GM19467 (cell line): Measurements from ENCODE around the gene CBX8.
"Not testable (repeated sequence)": the region's sequence is repeated elsewhere in the genome, so short reads cannot be mapped to it uniquely, and the experiment has no call there.

Experiments
- ATAC-seq: cut with Tn5 transposase; IDR thresholded peaks from one replicate; pipeline ENCODE4 v1.9.1; 2021; ENCODE audit warnings: mild to moderate bottlenecking, moderate library complexity; ENCODE audit not compliant: unreplicated experiment

Gene CBX8

DNA sequence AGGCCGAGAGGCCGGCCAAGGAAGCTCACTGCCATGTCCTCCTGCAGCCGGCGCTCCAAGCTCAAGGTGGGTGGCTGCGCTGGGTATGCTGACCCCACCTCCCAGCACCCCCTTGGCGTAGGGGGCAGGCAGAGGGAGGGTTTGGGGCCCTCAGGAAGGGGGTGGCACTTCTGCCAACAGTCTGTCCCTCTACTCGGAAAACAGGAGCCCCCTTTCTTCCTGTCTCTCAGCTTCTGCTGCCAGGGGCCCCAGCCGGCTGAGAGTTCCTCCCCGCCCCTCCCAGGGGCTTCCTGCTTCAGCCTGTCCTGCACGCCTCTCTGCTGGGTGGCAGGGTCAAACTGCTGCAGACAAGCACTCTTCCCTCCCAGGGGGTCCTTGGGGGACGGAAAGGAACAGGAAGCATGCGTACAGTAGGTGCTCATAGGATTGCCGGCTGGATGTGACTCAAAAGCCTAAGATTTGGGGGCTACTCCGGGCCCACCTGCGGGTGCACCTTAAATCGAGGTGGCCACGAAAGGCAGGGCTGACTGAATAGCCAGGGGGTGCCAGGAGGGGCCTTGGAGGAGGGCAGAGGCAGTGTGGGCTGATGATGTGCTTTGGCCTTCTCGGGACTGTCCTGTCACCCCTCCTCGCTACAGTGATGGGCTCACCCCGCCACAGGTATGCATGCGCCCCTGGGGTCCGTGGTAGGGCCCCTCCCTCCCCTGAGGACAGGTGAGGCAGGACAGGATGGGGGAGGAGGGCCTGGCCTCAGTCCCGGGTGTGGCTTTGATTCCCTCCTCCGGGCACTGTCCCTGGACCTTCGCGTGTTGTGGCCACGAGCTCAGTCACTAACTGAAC is 14.9 kb downstream of the CBX8 start:
- no peak for ATAC-seq

DNA sequence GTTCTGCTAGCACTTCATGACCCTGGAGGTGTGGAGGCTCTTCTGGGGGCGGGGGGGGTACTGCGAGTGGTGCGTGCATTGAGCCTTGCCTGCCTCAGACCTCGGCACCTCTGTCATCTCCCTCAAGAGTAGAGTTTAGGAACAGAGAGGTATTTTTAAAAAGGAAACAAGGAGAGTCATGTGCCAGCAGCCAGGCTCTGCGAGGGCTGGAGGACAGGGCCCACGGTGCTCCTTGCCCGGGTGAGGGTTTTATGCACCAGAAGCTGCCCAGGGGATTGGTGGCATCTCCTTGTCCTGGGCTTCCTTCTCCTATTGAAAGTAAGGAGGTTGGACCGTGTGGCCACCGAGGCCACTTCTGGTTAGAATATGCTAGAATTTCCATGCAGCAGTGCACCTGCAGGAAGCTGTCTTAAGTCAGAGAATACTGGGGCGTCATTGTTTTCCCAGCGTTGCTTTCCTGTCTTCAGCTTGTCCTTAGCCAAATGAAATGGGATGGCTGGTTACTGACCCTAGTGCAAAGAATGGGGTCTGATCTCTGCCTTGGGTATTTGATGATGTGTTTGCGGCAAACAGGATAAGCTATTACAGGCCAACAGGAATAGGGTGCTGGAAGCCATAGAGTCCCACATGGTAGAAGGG is 15.7 kb downstream of the CBX8 start:
- ATAC-seq, result no peak

DNA sequence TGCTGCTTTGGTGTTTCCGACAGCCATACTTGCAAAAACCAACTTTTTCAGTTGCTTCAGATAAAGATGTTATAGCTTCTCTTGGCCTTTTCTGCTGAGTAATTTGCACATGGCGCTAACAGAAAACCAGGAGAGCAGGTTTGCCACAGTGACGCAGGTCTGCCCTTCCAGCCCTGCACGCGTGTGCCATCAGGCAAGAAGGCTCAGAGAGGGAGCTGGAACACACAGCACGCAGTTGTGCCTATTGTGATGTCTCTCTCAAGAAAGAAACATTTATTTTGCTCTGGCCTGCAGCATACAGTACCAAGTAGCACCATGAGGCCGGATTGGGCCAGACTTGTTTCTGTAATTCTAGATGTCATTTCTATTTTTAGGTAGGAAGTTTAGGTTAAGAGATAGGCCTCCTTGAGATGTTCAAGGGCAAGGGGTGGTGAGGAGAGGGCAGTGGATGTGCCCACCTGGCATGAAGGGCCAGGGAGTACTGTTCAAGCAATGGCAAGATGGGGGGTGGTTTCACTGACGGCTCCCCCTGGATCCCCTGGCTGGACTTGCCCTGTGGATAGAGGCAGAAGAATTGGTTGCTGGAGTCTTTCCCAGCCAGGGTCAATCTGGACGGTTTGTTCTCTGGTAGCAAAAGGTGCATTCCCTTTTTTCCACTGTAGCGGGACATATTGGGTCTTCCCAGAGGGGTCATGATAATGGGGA is 17.1 kb downstream of the CBX8 start:
- no peak for ATAC-seq

DNA sequence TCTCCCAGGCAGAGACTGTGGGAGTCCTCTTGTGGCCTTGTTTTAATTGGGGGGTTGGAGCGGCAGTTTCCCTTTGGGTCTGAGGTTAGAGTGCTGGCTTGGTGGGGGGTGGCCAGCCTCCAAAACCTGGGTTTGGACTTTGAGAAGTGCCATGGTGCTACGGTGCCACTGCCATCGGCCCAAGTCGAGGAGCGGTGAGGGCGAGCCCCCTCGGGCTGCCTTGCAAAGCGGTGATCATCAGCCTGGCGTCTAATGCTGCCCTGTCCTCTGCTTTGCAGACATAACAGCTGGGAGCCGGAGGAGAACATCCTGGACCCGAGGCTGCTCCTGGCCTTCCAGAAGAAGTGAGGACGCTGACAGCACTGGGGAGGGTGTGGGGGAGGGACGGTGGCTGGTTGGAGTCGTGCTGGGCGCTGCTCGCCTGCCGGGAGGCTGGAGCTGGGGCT is 17.8 kb downstream of the CBX8 start:
- ATAC-seq, result no peak

DNA sequence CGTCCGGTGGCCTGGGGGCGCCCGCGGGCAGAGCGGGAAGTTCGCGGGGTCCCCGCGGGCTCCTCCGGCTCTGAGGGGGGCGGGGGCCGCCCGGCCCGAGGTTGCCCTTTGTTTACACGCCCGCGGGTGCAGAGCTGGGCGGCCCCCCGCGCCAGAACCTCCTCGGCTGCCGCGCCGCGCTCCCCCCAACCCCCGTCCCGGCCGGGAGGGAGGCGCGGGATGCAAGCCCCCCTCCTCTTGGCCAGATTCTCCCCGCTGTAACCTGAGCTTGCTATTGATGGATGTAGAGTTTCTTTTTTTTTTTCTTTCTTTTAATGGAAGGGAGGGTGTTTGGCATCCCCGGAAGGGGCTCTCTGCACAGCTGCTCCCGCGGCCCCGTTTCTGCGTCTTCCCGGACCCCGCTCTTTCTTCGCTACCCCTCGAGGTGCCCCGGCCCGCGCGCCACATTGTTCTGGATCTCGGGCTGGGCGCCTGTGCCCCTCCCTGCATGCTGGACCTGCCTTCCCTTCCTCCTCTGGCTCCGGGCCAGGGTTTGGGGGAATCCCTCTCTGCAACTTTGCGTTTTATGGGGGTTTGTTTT is 18.3 kb downstream of the CBX8 start:
- no peak for ATAC-seq

DNA sequence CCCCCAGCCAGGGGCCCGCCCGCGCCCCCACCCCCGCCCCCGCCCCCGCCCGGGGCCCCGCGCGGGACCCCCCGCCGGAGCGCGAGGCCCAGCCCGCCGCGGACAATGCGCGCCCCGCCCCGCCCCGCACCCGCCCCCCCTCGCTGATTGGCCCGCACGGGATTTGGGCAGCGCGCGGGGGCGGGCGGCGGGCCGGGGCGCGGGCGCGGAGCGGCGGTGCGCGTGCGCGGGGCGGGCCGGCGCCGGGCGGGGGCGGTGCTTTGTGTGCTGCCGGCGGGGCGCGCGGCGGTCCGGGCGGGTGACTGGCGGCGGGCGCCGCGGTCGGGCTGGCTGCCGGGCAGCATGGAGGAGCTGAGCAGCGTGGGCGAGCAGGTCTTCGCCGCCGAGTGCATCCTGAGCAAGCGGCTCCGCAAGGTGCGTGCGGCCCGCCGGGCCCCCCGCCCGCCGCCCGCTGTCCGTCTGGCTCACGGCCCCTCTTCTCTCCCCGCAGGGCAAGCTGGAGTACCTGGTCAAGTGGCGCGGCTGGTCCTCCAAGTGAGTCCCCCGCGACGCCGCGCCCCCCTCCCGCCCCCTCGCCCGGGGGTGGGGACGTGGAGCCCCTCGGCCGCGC is 18.9 kb downstream of the CBX8 start, which contains the start of gene CBX2:
TSS of gene CBX2 (plus strand) at position 255 of the 610 bp plus-strand sequence. CDS start at position 343, 88 bp downstream.
- no peak for ATAC-seq

DNA sequence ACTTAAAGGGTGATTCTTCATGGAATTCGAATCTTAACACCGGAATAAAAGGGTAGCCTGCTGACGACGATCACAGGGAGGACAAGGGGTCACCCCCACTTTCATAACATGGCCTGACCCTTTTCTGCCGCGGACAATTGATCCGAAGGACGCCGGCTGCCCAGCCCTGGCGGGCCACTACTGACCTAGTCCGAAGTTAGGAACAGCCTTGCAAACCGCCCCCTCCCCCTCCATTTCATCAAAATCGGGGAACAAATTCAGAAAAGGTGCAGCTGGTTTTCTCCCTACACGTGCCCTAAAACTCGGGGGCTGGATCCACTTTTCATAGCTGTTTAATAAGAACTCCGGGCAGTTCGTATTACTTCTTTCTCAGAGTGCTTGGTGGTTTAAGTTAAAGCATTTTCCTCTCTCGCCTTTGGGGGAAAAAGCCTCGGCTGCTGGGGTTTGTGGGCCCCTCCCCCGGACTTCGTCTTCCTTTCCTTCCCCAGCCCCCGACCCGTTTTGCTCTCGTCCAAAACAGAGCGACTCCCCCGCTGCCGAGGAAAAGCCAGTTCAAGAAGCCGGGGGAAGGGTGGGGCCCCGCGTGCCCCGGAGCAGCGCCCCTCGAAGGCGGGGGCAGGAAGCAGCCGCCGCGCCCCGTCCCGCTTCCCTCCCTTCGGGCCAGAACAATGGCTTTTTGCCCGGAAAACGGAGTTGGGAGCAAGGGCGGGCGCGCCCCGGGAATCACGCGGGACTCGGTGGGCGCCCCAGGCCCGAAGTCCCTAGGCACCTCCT is 19.6 kb downstream of the CBX8 start:
- ATAC-seq, result no peak

DNA sequence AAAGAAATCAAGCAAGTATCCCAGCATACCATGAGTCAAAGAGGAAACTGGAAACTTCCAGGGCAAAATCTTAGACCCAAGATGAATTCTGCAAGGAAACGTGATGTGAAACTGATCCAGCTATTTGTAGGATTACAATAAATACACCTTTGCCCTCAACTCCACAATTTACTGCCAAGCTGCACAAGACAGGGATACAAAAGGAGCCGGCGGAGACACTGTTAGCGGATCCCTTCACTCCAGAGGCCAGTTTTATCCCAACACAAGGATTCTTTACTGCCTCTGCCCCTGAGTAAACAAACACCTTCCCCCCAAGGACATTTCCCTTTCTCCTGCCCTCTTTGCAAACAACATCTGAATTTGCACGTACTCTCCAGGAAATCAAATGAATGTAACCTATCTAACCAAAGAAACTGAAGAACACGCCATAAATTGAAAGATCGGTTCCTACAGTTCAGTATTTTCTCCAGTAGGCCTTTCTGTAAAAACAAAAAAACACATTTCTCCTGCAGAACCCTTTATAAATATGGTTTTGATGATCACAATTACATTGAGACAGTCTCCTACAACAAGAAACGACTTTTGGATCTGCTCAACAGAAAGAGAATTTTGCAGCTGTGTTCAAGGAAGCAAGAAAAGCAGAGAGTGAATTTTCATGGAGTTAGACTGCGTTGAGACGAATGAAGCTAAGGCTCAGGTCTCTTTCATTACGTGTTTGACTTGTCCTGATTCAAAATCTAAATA is 20.3 kb downstream of the CBX8 start:
- no peak for ATAC-seq

DNA sequence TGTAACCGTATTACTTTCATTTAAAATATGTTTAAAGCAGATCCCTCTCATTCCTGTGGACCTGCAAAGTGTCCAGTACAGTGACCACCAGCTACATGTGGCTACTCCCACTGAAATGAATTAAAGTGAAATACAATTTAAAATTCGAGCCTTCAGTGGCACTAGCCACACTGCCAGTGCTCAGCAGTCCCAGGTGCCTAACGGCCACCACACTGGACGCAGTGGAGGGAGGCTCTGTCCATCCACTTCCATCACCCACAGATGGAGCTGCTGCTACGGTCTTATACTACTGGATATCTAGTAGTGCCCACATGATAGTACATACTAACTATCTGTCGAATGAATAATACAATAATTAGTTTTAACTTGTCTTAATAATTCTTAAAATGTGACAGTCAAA is 21.2 kb downstream of the CBX8 start:
- ATAC-seq, result no peak

DNA sequence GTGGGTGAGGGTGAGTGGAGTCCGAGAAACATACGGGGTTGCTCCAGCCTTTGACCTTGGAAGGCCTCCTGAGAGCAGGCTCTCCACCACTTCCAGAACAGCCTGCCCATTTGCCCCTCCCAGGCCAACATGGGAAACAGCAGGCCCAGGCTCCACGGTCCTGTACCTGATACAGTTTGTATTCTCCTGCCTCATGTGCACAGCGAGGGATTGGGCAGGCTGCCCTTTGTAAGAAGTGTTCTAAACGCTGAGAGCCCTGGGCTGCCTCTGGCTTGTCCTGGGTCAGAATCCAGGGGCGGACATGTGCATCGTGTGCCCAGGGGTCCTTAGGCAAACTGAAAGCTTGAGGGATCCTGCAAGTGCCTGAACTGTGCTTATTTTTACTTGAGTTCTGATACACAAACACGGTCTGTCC is 22.3 kb downstream of the CBX8 start:
- no peak for ATAC-seq

DNA sequence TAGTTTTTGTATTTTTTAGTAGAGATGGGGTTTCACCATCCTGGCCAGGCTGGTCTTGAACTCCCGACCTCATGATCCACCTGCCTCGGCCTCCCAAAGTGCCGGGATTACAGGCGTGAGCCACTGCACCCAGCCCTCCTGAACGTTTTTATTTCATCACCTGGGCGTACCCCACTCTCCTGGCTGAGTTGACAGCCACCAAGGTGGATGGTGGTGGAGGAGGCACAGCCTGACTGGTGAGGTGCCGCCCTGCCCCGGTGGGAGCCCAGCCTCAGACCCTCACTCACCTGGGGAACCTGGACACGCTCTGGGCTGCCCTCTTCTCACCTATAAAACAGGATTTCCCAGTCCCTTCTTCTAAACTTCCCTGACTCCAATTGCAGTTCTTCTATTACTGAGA is 24.2 kb downstream of the CBX8 start:
- ATAC-seq, result not testable (repeated sequence)

DNA sequence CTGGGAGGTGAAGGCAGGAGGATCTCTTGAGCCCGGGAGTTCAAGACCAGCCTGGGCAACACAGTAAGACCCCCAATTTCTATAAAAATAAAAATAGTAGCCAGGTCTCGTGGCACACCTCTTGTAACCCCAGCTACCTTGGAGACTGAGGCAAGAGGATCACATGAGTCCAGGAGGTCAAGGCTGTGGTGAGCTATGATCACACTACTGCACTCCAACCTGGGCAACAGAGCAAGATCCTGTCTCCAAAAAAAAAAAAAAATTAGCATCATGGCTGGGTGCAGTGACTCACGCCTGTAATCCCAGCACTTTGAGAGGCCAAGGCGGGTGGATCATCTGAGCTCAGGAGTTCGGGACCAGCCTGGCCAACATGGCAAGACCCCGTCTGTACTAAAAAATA is 25.6 kb downstream of the CBX8 start:
- ATAC-seq, result no peak

DNA sequence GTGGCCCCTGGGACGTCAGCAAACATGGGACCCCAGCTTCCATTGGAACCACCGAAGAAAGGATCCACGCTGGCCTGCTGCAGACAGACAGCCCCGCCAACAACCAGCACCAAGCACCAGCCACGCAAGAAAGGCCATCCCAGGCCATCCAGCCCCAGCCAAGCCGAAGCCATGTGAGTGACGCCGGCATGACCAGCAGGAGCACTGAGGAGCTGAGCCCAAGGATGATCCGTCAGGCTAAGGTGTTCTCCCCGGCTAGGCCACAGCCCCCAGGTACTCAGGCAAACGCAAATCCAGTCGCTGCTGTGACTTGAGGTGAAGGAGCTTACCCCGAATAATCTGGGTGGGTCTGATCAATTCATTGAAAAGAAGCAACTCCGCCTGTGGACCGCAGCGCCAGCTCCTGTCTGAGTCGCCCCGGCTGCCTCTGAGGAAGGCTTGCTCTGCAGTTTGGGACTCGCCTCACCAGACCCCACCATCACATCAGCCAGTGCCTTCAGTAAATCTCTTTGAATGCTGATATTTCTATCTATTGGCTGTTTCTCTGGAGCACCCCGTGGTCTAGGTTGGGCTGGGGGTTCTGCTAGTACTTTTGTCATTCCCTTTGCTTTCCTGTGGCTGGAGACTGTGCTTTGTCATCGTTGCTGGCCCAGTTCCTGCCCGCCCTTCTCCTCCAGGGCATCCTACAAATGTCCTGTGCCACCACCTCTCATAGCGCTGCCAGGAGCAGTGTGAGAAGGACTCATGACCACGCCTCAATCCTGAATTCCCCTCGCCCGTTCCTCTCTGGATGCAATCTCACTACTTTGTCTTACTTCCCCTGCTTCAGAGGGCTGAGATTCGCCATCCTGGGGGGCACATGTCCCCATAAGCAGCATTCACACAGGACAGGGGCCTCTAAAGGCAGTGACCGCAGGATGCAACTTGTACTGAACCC is 27.0 kb downstream of the CBX8 start:
- no peak for ATAC-seq

DNA sequence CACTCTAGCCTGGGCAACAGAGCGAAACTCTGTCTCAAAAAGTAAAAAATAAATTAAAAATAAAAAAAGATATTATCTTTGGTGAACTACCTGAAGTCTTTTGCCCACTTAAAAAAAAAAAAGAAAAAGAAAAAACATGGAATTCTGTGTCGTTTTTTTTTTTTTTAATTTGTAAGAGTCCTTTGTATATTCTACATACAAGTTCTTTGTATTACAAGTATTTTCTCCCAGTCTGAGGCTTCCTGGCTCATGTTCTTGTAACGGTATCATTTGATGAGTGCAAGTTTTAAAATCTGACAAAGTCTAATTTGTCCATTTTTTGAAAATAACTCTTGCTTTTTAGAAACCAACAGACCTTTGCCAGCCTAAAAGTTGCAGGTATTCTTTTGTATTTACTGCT is 31.2 kb downstream of the CBX8 start:
- no peak for ATAC-seq

DNA sequence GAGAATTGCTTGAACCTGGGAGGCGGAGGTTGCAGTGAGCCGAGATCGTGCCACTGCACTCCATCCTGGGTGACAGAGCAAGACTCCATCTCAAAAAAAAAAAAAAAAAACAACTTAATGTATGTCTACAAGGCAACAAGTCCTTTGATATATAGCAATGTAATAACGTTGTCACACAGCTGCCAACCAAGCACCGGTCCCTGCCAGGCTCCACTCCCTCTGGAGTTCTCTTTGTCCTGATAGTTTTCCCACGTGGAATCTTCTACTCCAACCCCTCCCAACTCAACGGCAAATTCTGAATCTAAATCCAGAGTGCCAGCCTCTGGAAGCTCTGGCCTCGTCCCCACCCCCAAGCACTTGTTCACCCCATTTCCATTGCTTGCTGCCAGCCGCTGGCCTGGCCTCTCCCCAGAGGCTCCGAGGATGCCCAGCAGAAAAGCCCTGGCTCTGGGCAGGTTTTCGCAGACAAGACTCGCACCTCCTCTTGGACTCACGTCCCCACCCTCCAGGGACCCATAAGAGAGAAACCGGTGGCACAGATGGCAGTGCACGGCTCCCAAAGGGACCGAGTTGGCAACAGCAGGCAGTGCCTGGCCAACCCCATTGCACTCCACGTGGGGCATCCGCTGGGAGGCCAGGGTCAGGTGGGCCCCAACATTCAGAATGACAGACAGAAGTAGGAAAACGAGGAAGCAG is 34.8 kb downstream of the CBX8 start:
- no peak for ATAC-seq

DNA sequence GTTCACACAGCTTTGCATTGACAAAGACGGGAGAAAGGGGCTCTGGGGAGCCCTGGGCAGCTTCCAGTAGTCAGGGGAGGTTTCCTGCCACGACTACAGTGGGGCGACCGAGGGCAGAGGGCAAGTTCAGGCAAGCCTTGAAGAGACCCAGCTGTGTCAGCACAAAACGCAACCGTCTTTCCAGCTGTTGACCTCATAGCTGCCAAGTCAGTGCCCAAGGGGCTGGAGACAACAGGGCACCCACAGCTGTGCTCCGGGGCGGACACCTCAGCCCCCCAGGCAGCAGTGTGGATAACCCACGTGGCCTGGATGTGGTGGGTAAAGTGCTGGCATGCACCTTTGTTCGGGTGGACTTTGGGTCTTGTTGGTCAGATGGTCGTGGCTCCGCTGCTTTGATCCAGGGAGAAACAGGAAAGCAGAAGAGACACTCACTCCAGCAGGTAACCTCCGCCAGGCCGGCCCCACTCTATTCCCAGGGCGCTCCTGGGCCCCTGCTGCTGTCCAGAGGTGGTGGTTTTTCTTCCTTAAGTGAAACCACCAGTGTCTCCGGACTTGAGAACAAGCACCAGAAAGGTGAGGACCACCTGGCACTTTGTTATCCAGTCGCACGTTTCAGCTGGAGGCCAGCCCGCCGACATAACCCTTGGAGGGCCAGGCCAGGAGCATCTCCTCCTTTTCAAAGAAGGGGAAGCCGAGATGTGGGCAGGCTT is 36.5 kb downstream of the CBX8 start:
- ATAC-seq, result no peak

DNA sequence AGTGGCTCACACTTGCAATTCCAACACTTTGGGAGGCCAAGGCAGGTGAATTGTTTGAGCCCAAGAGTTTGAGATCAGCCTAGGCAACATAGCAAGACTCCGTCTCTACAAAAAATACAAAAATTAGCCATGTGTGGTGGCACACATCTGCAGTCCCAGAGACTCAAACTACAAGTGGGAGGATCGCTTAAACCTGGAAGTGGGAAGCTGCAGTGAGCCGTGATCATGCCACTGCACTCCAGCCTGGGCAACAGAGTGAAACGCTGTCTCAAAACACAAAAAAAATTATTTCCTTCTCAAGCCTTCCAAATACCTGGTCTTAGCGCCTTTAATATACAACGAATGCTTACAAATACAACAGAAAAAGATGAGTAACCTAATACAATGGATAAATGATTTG is 38.6 kb downstream of the CBX8 start:
- no peak for ATAC-seq
